B cell (primary cell): ENCODE data around the gene PLA2R1.
"Not testable (repeated sequence)": the region's sequence is repeated elsewhere in the genome, so short reads cannot be mapped to it uniquely, and the experiment has no call there.

ENCODE experiments used
- EZH2 ChIP-seq: IDR thresholded peaks from 2 replicates; pipeline ENCODE4 v1.6.1; 2012; ENCODE audit warnings: borderline replicate concordance, low read depth, mild to moderate bottlenecking, moderate library complexity, low read length; ENCODE audit not compliant: insufficient read depth, poor library complexity, severe bottlenecking
- TF ChIP-seq, protein P1 (sequence below): fragments of 200-600 bp; IDR thresholded peaks from one replicate; pipeline ENCODE4 v1.8.0; 2022; ENCODE audit warnings: antibody characterized with exemption, mild to moderate bottlenecking

DNA sequence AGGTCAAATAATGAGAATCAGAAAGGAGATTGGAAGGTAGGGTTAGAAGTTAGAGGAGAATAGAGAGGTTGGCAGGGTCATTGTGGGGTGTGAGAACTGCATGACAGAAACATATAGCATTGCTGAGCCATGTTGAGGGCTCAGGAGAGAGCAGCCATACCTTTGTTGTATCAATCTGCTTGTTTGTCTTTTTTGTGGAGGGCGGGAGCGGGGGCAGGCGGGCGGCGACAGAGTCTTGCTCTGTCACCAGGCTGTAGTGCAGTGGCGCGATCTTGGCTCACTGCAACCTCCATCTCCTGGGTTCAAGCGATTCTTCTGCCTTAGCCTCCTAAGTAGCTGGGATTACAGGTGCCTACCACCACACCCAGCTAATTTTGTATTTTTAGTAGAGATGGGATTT lies 23.8 kb downstream of the PLA2R1 start:
- TF ChIP-seq, protein P1, sequence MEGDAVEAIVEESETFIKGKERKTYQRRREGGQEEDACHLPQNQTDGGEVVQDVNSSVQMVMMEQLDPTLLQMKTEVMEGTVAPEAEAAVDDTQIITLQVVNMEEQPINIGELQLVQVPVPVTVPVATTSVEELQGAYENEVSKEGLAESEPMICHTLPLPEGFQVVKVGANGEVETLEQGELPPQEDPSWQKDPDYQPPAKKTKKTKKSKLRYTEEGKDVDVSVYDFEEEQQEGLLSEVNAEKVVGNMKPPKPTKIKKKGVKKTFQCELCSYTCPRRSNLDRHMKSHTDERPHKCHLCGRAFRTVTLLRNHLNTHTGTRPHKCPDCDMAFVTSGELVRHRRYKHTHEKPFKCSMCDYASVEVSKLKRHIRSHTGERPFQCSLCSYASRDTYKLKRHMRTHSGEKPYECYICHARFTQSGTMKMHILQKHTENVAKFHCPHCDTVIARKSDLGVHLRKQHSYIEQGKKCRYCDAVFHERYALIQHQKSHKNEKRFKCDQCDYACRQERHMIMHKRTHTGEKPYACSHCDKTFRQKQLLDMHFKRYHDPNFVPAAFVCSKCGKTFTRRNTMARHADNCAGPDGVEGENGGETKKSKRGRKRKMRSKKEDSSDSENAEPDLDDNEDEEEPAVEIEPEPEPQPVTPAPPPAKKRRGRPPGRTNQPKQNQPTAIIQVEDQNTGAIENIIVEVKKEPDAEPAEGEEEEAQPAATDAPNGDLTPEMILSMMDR, result not testable (repeated sequence)
- not testable (repeated sequence) for TF ChIP-seq EZH2
